ENCODE results near the gene PRPS1.
A peak's percentile ranks its signal among the peaks of the same experiment; 100 is the strongest.

Gene PRPS1

DNA sequence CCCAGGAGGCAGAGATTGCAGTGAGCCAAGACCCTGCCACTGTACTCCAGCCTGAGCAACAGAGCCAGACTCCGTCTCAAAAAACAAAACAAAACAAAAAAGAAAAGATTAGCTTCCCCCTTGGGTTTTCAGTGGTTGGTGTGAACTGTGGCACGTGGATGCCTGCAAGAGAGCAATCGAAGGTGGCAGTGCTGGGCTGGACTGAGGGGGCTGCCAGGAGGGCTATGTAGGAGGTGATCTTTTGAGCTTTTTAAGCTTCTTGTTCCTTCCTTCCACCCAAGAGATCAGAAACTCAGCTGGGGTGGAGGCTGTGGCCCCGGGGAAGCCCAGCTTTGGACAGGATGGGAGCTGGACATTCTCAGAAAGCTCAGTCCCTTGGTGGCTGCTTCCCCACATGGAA, 49.6 kb downstream of the PRPS1 start:
- Histone ChIP-seq H3K4me2 (ENCODE audit: low read length) (no peak overlapping the region), H3K4me1 (no peaks in the 10 kb centered on the region), H3K27me3 (ENCODE audit: control insufficient read depth, insufficient read depth, low read length) (no peaks in the 10 kb centered on the region), H3K27ac (no peak overlapping the region), H3K9me3 (ENCODE audit: control insufficient read depth, low read length) (no peaks in the 10 kb centered on the region), H3K9ac (no peak overlapping the region), H3K36me3 (ENCODE audit: control insufficient read depth, insufficient read depth, low read length) (no peaks in the 10 kb centered on the region), H3K4me3 (ENCODE audit: low read depth, low read length) (no peak overlapping the region), H3K79me2 (no peaks in the 10 kb centered on the region), H2AFZ (no peak overlapping the region)
- TF ChIP-seq, protein P1, sequence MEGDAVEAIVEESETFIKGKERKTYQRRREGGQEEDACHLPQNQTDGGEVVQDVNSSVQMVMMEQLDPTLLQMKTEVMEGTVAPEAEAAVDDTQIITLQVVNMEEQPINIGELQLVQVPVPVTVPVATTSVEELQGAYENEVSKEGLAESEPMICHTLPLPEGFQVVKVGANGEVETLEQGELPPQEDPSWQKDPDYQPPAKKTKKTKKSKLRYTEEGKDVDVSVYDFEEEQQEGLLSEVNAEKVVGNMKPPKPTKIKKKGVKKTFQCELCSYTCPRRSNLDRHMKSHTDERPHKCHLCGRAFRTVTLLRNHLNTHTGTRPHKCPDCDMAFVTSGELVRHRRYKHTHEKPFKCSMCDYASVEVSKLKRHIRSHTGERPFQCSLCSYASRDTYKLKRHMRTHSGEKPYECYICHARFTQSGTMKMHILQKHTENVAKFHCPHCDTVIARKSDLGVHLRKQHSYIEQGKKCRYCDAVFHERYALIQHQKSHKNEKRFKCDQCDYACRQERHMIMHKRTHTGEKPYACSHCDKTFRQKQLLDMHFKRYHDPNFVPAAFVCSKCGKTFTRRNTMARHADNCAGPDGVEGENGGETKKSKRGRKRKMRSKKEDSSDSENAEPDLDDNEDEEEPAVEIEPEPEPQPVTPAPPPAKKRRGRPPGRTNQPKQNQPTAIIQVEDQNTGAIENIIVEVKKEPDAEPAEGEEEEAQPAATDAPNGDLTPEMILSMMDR (IDR thresholded peaks at IDR 0.05): no peak

DNA sequence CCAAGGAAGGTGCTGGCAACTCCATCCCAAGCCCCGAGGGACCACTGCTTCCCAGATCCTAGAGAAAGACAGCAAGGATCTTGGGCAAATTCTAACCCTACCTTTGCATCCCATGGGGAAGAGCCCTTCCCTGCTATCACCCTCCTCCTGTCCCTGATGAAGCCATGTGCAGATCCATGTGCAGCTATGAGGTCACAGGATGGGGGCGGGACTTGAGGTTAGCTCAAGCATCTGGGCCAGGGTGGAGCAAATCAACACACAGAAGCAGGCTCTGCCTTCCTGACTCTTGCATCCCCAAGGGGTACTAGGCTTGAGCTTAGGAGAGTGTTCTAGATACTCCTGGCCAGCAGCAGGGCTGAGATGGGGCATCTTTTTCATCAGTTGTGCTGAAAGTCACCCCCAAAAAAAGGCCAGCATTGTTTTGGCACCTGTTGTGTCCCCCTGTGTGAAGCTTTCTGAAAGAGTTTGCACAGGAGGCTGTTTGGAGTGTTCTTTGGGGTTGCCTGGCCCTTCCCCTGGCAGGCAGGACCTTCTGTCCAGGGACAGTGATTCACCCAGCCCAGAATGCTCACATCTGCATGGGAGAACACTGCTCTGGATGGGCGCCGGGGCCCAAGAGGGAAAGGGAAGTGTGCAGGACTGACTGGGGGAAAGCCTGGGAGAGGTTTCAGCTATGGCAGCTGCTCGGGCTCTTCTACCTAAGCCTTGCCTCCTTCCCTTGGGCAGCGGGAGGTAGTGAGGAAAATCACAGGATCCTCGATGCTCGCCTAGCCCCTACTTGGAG, 50.8 kb downstream of the PRPS1 start:
- Histone ChIP-seq H3K27me3 (ENCODE audit: control insufficient read depth, insufficient read depth, low read length) (no peaks in the 10 kb centered on the region), H3K36me3 (ENCODE audit: control insufficient read depth, insufficient read depth, low read length) (no peaks in the 10 kb centered on the region), H3K9me3 (ENCODE audit: control insufficient read depth, low read length) (no peaks in the 10 kb centered on the region), H3K4me2 (ENCODE audit: low read length) (no peak overlapping the region), H3K27ac (no peak overlapping the region), H2AFZ (no peak overlapping the region), H3K9ac (no peak overlapping the region), H3K4me3 (ENCODE audit: low read depth, low read length) (no peak overlapping the region), H3K4me1 (peaks cover 5% of the 10 kb centered on the region), H3K79me2 (no peaks in the 10 kb centered on the region)
- TF ChIP-seq, protein P1 (IDR thresholded peaks at IDR 0.05): no peak

DNA sequence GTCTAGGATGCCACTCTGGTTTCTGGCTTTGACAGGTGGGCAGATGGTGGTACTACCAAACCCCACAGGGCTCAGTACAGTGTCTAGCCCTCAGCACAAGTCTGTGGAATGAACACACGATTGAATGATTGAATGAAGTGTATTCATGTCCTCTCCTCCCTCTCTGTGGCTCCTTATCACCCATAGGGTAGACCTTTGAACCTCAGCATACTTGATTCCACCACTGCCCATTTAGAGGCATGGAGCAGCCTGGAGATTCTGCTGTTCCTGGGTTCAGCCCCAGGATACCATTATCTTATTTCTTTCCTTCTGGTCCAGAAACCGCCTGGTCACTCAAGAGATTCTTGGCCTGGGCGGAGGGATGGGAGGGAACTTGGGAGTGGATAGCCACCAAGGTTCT, 53.9 kb downstream of the PRPS1 start:
- Histone ChIP-seq H3K4me3 (ENCODE audit: low read depth, low read length) (no peak overlapping the region), H3K27ac (no peak overlapping the region)

DNA sequence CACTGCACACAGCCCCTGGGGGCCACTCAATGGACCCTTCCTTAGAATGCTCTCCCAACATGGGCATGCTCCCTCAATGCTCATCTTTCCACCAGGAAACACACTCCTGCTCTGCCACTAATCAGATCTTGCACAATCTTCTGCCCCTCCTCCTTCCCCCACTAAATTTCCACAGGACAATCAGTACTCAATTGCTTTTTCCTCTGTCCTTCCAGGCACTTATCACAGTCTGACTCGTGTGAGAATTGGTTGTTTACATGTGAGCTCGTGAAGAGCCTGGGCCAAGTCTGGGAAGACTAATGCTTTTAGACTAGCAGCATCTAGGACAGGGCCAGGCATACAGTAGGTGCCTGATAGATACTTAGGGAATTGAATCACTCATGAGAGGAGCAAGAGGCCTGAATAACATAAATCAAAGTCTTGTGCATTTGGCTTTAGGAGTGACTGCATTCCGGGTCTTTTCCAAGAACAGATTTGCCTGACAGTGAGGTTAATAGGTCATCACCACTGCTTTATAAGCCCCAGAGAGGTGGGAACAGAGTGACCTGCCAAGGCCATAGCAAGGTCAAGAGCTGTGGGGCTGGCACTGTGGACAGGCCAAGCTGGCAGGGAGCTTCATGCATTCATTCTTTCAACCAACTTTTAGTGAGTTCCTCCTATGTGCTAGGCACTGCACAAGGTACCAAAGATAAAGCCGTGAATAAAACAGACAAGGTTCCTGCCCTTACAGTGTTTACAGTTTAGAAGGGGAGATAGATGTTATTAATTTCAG, 55.0 kb downstream of the PRPS1 start:
- Histone ChIP-seq H3K27ac (peak overlapping the region; percentile 36), H3K9ac (no peak overlapping the region), H3K4me3 (ENCODE audit: low read depth, low read length) (no peak overlapping the region), H3K27me3 (ENCODE audit: control insufficient read depth, insufficient read depth, low read length) (no peaks in the 10 kb centered on the region), H3K36me3 (ENCODE audit: control insufficient read depth, insufficient read depth, low read length) (no peaks in the 10 kb centered on the region), H3K9me3 (ENCODE audit: control insufficient read depth, low read length) (no peaks in the 10 kb centered on the region), H3K4me2 (ENCODE audit: low read length) (no peak overlapping the region), H3K4me1 (peaks cover 9% of the 10 kb centered on the region), H2AFZ (peak overlapping the region; percentile 20), H3K79me2 (no peaks in the 10 kb centered on the region)
- TF ChIP-seq, protein P1 (IDR thresholded peaks at IDR 0.05): no peak

More for the DNA sequence above, 53.9 kb downstream of the PRPS1 start:
- Histone ChIP-seq H3K27me3 (ENCODE audit: control insufficient read depth, insufficient read depth, low read length) (no peaks in the 10 kb centered on the region), H3K4me2 (ENCODE audit: low read length) (no peak overlapping the region), H3K9ac (no peak overlapping the region), H3K79me2 (no peaks in the 10 kb centered on the region), H3K9me3 (ENCODE audit: control insufficient read depth, low read length) (no peaks in the 10 kb centered on the region), H3K4me1 (peaks cover 9% of the 10 kb centered on the region), H2AFZ (no peak overlapping the region), H3K36me3 (ENCODE audit: control insufficient read depth, insufficient read depth, low read length) (no peaks in the 10 kb centered on the region)
- TF ChIP-seq, protein P1 (IDR thresholded peaks at IDR 0.05): no peak
